Gastroesophageal sphincter (tissue), 4 donors: ENCODE results near the gene CLEC2L. TPM values are rescaled to one million over a fixed set of nuclear protein-coding genes. Genes with fewer than 3 reads are reported as not detected.
"Not testable (repeated sequence)": the region's sequence is repeated elsewhere in the genome, so short reads cannot be mapped to it uniquely, and the experiment has no call there.

Experiments
- ATAC-seq: fragments of 150-250 bp; one replicate; pipeline ENCODE4 v1.9.1; 2016; ENCODE audit warnings: mild to moderate bottlenecking, moderate library complexity
- H3K27ac ChIP-seq, 4 donors: fragments of 200-600 bp; sonication (generic) in 3 of 4; 1 replicate in 3 of 4; 2 replicates in 1 of 4; pipeline ENCODE4 v1.5.1; 2016 to 2019
- H3K27me3 ChIP-seq: fragments of 200-600 bp; sonication (generic); one replicate; pipeline ENCODE4 v1.5.1; 2019
- H3K36me3 ChIP-seq, 2 donors: fragments of 200-600 bp; sonication (generic); one replicate each; pipeline ENCODE4 v1.5.1; 2019; ENCODE audit warnings: control low read depth in 1 of 2
- H3K4me1 ChIP-seq, 3 donors: fragments of 200-600 bp; sonication (generic); 1 replicate in 2 of 3; 2 replicates in 1 of 3; pipeline ENCODE4 v1.5.1; 2016 to 2019; ENCODE audit warnings: control low read depth in 2 of 3
- H3K4me3 ChIP-seq, 2 donors: fragments of 200-600 bp; sonication (generic); one replicate each; pipeline ENCODE4 v1.5.1; 2019; ENCODE audit warnings: mild to moderate bottlenecking in 1 of 2, moderate library complexity in 1 of 2
- H3K9me3 ChIP-seq, 3 donors: fragments of 200-600 bp; sonication (generic); one replicate each; pipeline ENCODE4 v1.5.1; 2017 to 2019; ENCODE audit warnings: control low read depth in 2 of 3
- CTCF ChIP-seq, 4 experiments: fragments of 200-600 bp in 2 of 4; fragments of 450-650 bp in 2 of 4; sonication (generic) in 1 of 4; IDR thresholded peaks; one replicate each; pipeline ENCODE4 v1.5.1; 2017 to 2019; ENCODE audit warnings: antibody characterized with exemption in 4 of 4, mild to moderate bottlenecking in 2 of 4, moderate library complexity in 2 of 4
- EP300 ChIP-seq: sonication (generic); formaldehyde crosslinking; IDR thresholded peaks from one replicate; pipeline ENCODE4 v1.6.1; 2017; ENCODE audit warnings: antibody characterized with exemption, mild to moderate bottlenecking
- POLR2A ChIP-seq, 2 donors: fragments of 450-650 bp; IDR thresholded peaks; one replicate each; pipeline ENCODE4 v1.6.1; 2017; ENCODE audit warnings: antibody characterized with exemption in 2 of 2, mild to moderate bottlenecking in 2 of 2, moderate library complexity in 1 of 2
- POLR2AphosphoS5 ChIP-seq: sonication (generic); formaldehyde crosslinking; IDR thresholded peaks from one replicate; pipeline ENCODE4 v1.6.1; 2017; ENCODE audit warnings: antibody characterized with exemption
- WGBS, 2 donors: methylation state at CpG; one replicate each; pipeline ENCODE4 v1.1.5; 2018; ENCODE audit warnings: low coverage in 1 of 2; 5-methylcytosine and 5-hydroxymethylcytosine counted together
- total RNA-seq, 4 donors: library from RNA; depleted of rRNA; stranded (reverse); fragments of >200 nt; gene quantifications; one replicate each; pipeline ENCODE4 v1.1.0, GENCODE V29; 2016

The CLEC2L gene
- total RNA-seq, 4 donors from 2014 or later = 0.39 TPM; not detected in 3

- no peaks in the 10 kb centered on the region for H3K9me3 ChIP-seq
- peaks cover 0 to 13% (median 0%) of the 10 kb centered on the region in 3 donors for H3K4me1 ChIP-seq
- TF ChIP-seq CTCF (IDR thresholded peaks at IDR 0.05) = no peak
- TF ChIP-seq EP300 = no peak
- no peak for TF ChIP-seq POLR2AphosphoS5
- TF ChIP-seq POLR2A (IDR thresholded peaks at IDR 0.05) = no peak
- H3K27ac ChIP-seq = no peak overlapping the region
- no peak overlapping the region for H3K4me3 ChIP-seq
- ATAC-seq = no peak
- 100% methylated on average over 2 of the region's 11 CpGs; no CpG with 5 or more reads in 1 of the 2 donors for WGBS, 2 donors
- no peaks in the 10 kb centered on the region for H3K36me3 ChIP-seq
- no peaks in the 10 kb centered on the region for H3K27me3 ChIP-seq
These were observed 21.2 kb downstream of the CLEC2L start for GRCh38 chr7:139544645-139545044.

- 92 to 95% methylated on average over 2 to 4 of the region's 5 CpGs for WGBS, 2 donors
These were observed 25.0 kb downstream of the CLEC2L start for GRCh38 chr7:139548302-139549028.

DNA sequence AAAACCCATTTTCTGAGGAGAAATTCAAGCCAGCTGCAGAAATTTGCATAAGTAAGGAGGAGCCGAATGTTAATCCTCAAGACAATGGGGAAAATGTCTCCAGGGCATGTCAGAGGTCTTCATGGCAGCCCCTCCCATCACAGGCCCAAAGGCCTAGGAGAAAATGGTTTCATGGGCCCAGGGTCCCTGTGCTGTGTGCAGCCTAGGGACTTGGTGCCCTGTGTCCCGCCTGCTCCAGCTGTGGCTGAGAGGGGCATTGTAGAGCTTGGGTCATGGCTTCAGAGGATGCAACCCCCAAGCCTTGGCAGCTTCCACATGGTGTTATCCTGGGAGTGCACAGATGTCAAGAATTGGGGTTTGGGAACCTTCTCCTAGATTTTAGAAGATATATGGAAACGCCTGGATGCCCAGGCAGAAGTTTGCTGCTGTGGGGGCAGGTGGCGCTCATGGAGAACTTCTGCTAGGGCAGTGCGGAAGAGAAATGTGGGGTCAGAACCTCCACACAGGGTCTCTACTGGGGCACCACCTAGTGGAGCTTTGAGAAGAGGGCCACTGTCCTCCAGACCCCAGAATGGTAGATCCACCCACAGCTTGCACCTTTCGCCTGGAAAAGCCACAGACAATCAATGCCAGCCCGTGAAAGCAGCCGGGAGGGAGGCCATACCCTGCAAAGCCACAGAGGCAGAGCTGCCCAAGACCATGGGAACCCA lies 30.7 kb downstream of the CLEC2L start:
- not testable (repeated sequence) for H3K4me1 ChIP-seq, H3K27ac ChIP-seq, H3K9me3 ChIP-seq, H3K36me3 ChIP-seq, ATAC-seq, H3K4me3 ChIP-seq
- WGBS, 2 donors = 94% methylated on average over 4 of the region's 8 CpGs; no CpG with 5 or more reads in 1 of the 2 donors
- peaks cover 21% of the 10 kb centered on the region for H3K27me3 ChIP-seq

More at GRCh38 chr7:139548302-139549028, 25.0 kb downstream of the CLEC2L start:
- H3K9me3 ChIP-seq = no peaks in the 10 kb centered on the region
- no peaks in the 10 kb centered on the region for H3K36me3 ChIP-seq
- H3K27ac ChIP-seq = no peak overlapping the region
- H3K4me3 ChIP-seq = no peak overlapping the region
- TF ChIP-seq POLR2A (IDR thresholded peaks at IDR 0.05) (no peak), POLR2AphosphoS5 (no peak), CTCF (IDR thresholded peaks at IDR 0.05) (no peak), EP300 (no peak)
- no peaks in the 10 kb centered on the region for H3K4me1 ChIP-seq
- no peaks in the 10 kb centered on the region for H3K27me3 ChIP-seq
- ATAC-seq = no peak

- H3K4me3 ChIP-seq = no peak overlapping the region
- TF ChIP-seq POLR2A (IDR thresholded peaks at IDR 0.05) (no peak), CTCF (IDR thresholded peaks at IDR 0.05) (no peak), EP300 (no peak), POLR2AphosphoS5 (no peak)
- no peaks in the 10 kb centered on the region for H3K9me3 ChIP-seq
- peaks cover 30% of the 10 kb centered on the region for H3K27me3 ChIP-seq
- no peaks in the 10 kb centered on the region for H3K36me3 ChIP-seq
- no peak for ATAC-seq
- 70 to 76% methylated on average over 6 to 8 of the region's 8 CpGs for WGBS, 2 donors
- H3K4me1 ChIP-seq = no peaks in the 10 kb centered on the region
- H3K27ac ChIP-seq = no peak overlapping the region
These were observed 34.5 kb downstream of the CLEC2L start for GRCh38 chr7:139557857-139558581.

- H3K36me3 ChIP-seq = no peaks in the 10 kb centered on the region
- TF ChIP-seq EP300 (no peak), POLR2A (IDR thresholded peaks at IDR 0.05) (no peak), POLR2AphosphoS5 (no peak), CTCF (IDR thresholded peaks at IDR 0.05) (no peak)
- ATAC-seq = no peak
- H3K27ac ChIP-seq = no peak overlapping the region
- no peaks in the 10 kb centered on the region for H3K9me3 ChIP-seq
- H3K27me3 ChIP-seq = peaks cover 30% of the 10 kb centered on the region
- H3K4me3 ChIP-seq = no peak overlapping the region
- no peaks in the 10 kb centered on the region for H3K4me1 ChIP-seq
- WGBS, 2 donors = 78 to 100% methylated on average over 3 to 5 of the region's 18 CpGs
These were observed 36.0 kb downstream of the CLEC2L start for GRCh38 chr7:139559364-139560105.
